Subcutaneous adipose tissue (tissue), 4 donors: ENCODE results near the gene USP21. TPM values are rescaled to one million over a fixed set of nuclear protein-coding genes. Genes with fewer than 3 reads are reported as not detected.

ENCODE experiments used
- total RNA-seq, 4 donors: library from RNA; depleted of rRNA; stranded (reverse); fragments of >200 nt; gene quantifications; one replicate each; pipeline ENCODE4 v1.1.0, GENCODE V29; 2016
- TF ChIP-seq, protein P1 (sequence below): fragments of 450-650 bp; IDR thresholded peaks from one replicate; pipeline ENCODE4 v1.5.1; 2016; ENCODE audit warnings: low read depth, mild to moderate bottlenecking, control low read depth, antibody characterized with exemption, moderate library complexity

Gene USP21, protein sequence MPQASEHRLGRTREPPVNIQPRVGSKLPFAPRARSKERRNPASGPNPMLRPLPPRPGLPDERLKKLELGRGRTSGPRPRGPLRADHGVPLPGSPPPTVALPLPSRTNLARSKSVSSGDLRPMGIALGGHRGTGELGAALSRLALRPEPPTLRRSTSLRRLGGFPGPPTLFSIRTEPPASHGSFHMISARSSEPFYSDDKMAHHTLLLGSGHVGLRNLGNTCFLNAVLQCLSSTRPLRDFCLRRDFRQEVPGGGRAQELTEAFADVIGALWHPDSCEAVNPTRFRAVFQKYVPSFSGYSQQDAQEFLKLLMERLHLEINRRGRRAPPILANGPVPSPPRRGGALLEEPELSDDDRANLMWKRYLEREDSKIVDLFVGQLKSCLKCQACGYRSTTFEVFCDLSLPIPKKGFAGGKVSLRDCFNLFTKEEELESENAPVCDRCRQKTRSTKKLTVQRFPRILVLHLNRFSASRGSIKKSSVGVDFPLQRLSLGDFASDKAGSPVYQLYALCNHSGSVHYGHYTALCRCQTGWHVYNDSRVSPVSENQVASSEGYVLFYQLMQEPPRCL
- 10 to 100 TPM in 2 of 4 donors, 1 to 10 TPM in 2; 8.8 to 19.6 (median 11.0) TPM for total RNA-seq

- TF ChIP-seq, protein P1, sequence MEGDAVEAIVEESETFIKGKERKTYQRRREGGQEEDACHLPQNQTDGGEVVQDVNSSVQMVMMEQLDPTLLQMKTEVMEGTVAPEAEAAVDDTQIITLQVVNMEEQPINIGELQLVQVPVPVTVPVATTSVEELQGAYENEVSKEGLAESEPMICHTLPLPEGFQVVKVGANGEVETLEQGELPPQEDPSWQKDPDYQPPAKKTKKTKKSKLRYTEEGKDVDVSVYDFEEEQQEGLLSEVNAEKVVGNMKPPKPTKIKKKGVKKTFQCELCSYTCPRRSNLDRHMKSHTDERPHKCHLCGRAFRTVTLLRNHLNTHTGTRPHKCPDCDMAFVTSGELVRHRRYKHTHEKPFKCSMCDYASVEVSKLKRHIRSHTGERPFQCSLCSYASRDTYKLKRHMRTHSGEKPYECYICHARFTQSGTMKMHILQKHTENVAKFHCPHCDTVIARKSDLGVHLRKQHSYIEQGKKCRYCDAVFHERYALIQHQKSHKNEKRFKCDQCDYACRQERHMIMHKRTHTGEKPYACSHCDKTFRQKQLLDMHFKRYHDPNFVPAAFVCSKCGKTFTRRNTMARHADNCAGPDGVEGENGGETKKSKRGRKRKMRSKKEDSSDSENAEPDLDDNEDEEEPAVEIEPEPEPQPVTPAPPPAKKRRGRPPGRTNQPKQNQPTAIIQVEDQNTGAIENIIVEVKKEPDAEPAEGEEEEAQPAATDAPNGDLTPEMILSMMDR, result no peak
These were observed at the start of gene USP21 for GRCh38 chr1:161159087-161159912. Gene USP21 (plus strand): TSS chr1:161159500. CDS start chr1:161160641, 1,141 bp downstream.

GRCh38 chr1:161111117-161111516 is 48.2 kb upstream of the USP21 start:
- TF ChIP-seq, protein P1, result no peak

- TF ChIP-seq, protein P1, result no peak
These were observed 47.8 kb upstream of the USP21 start for GRCh38 chr1:161111527-161111926.

DNA sequence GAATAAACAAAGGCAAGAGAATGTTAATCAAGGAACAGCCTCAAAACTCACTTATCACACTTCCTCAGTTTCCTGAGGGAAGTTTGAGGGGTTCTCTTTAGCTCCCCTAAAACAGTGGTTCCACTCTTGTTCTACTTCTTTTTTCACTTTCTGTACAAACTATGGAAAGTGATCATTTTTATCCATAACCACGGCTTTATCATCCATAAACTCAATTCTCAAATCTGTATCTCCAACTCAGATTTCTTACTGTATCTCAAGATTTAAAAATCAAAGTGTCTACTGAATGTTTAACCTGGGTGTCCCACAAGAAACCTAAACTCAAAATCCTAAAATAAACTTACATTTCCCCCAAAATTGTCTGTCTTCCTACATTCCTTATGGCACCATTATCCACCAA is 45.4 kb upstream of the USP21 start:
- TF ChIP-seq, protein P1, result no peak

- TF ChIP-seq, protein P1, result no peak
These were observed 44.7 kb upstream of the USP21 start for GRCh38 chr1:161114556-161114955.

GRCh38 chr1:161115132-161115711 is 44.1 kb upstream of the USP21 start:
- TF ChIP-seq, protein P1, result no peak
